Vagina (tissue), 2 donors: ENCODE measurements around the gene TCEAL9. TPM values are rescaled to one million over a fixed set of nuclear protein-coding genes. Genes with fewer than 3 reads are reported as not detected.

ENCODE experiments used
- DNase-seq, 2 donors: peaks; one replicate each; pipeline ENCODE4 v3.0.0-alpha.2; 2017; ENCODE audit errors: extremely low spot score in 2 of 2
- H3K27ac ChIP-seq: fragments of 200-600 bp; sonication (generic); one replicate; pipeline ENCODE4 v1.5.1; 2019
- H3K27me3 ChIP-seq: fragments of 200-600 bp; sonication (generic); one replicate; pipeline ENCODE4 v1.5.1; 2019
- H3K36me3 ChIP-seq, 2 donors: fragments of 200-600 bp; sonication (generic); one replicate each; pipeline ENCODE4 v1.5.1; 2017 to 2019
- H3K4me1 ChIP-seq: fragments of 200-600 bp; sonication (generic); one replicate; pipeline ENCODE4 v1.5.1; 2019
- H3K4me3 ChIP-seq, 2 donors: fragments of 200-600 bp; sonication (generic); 1 replicate in 1 of 2; 2 replicates in 1 of 2; pipeline ENCODE4 v1.5.1; 2016 to 2019
- H3K9me3 ChIP-seq: fragments of 200-600 bp; sonication (generic); one replicate; pipeline ENCODE4 v1.5.1; 2019
- CTCF ChIP-seq, 3 experiments: fragments of 450-650 bp in 2 of 3; fragments of 200-600 bp in 1 of 3; sonication (generic) in 1 of 3; IDR thresholded peaks; one replicate each; pipeline ENCODE4 v1.5.1; 2017 to 2019; ENCODE audit warnings: antibody characterized with exemption in 3 of 3, mild to moderate bottlenecking in 2 of 3, moderate library complexity in 2 of 3
- POLR2A ChIP-seq, 2 donors: fragments of 450-650 bp; IDR thresholded peaks; one replicate each; pipeline ENCODE4 v1.6.1; 2017; ENCODE audit warnings: antibody characterized with exemption in 2 of 2, mild to moderate bottlenecking in 2 of 2, moderate library complexity in 2 of 2
- POLR2AphosphoS5 ChIP-seq, 2 donors: sonication (generic); formaldehyde crosslinking; IDR thresholded peaks; one replicate each; pipeline ENCODE4 v1.9.0; 2017; ENCODE audit warnings: antibody characterized with exemption in 2 of 2, mild to moderate bottlenecking in 2 of 2, low read depth in 1 of 2; ENCODE audit not compliant: insufficient read depth in 1 of 2
- intact Hi-C: fragments of 100-400 bp; cut with DNase I; formaldehyde crosslinking; loops from one replicate; pipeline ENCODE4 v1.15.1; 2023
- total RNA-seq: library from RNA; depleted of rRNA; stranded (reverse); fragments of >200 nt; gene quantifications from one replicate; pipeline ENCODE4 v1.2.3, GENCODE V29; 2016

TCEAL9 gene
- total RNA-seq, 1 donor from 2014 or later: 52.8 TPM

- no peak for DNase-seq
- H3K27ac ChIP-seq: peak within 1 kb of the TSS; percentile 74
- intact Hi-C loops: no loop called here
Observed at GRCh38 chrX:103329991-103330390, 26.3 kb upstream of the TCEAL9 start, which contains the start of gene TCEAL7. TSS of gene TCEAL7 (plus strand) at chrX:103330239. CDS start at chrX:103331404, 1,165 bp downstream.

GRCh38 chrX:103330681-103331288 lies 25.5 kb upstream of the TCEAL9 start:
- Histone ChIP-seq H3K27ac (peak overlapping the region; percentile 74), H3K36me3 (no peaks in the 10 kb centered on the region), H3K9me3 (no peaks in the 10 kb centered on the region), H3K4me1 (no peaks in the 10 kb centered on the region), H3K4me3 (peak overlapping the region; percentile 32 to 35), H3K27me3 (no peaks in the 10 kb centered on the region)
- no peak for DNase-seq
- TF ChIP-seq POLR2AphosphoS5 (IDR thresholded peaks at IDR 0.05; ENCODE audit: insufficient read depth in 1 of 2, low read depth in 1 of 2): no peak
- TF ChIP-seq POLR2A (IDR thresholded peaks at IDR 0.05): no peak
- TF ChIP-seq CTCF (IDR thresholded peaks at IDR 0.05): no peak
- intact Hi-C loops: no loop called here

More at GRCh38 chrX:103329991-103330390, 26.3 kb upstream of the TCEAL9 start, which contains the start of gene TCEAL7:
- Histone ChIP-seq H3K9me3 (no peaks in the 10 kb centered on the region), H3K36me3 (no peaks in the 10 kb centered on the region), H3K4me3 (peak within 1 kb of the TSS; percentile 32 to 35), H3K27me3 (no peaks in the 10 kb centered on the region), H3K4me1 (no peaks in the 10 kb centered on the region)
- peak in 1 of 2 donors; percentile 30 for TF ChIP-seq POLR2A (IDR thresholded peaks at IDR 0.05)
- TF ChIP-seq POLR2AphosphoS5 (IDR thresholded peaks at IDR 0.05; ENCODE audit: insufficient read depth in 1 of 2, low read depth in 1 of 2): peak; percentile 47 to 48
- TF ChIP-seq CTCF (IDR thresholded peaks at IDR 0.05): no peak

- Histone ChIP-seq H3K27ac (no peak overlapping the region), H3K27me3 (no peaks in the 10 kb centered on the region), H3K4me1 (no peaks in the 10 kb centered on the region), H3K4me3 (no peak overlapping the region), H3K36me3 (no peaks in the 10 kb centered on the region), H3K9me3 (no peaks in the 10 kb centered on the region)
- no peak for DNase-seq
- TF ChIP-seq POLR2A (IDR thresholded peaks at IDR 0.05) (no peak), CTCF (IDR thresholded peaks at IDR 0.05) (no peak), POLR2AphosphoS5 (IDR thresholded peaks at IDR 0.05; ENCODE audit: insufficient read depth in 1 of 2, low read depth in 1 of 2) (no peak)
- intact Hi-C loops: no loop called here
Observed at GRCh38 chrX:103338663-103339062, 17.6 kb upstream of the TCEAL9 start.

GRCh38 chrX:103343105-103343504 lies 13.2 kb upstream of the TCEAL9 start:
- intact Hi-C loops: loop anchor here (10.0 kb wide), 1 partner anchor 122 kb away; no protein-coding TSS in a partner anchor
- TF ChIP-seq POLR2AphosphoS5 (IDR thresholded peaks at IDR 0.05; ENCODE audit: insufficient read depth in 1 of 2, low read depth in 1 of 2) (no peak), CTCF (IDR thresholded peaks at IDR 0.05) (peak; percentile 15 to 42 (median 29))
- Histone ChIP-seq H3K9me3 (no peaks in the 10 kb centered on the region), H3K4me3 (no peak overlapping the region), H3K4me1 (no peaks in the 10 kb centered on the region), H3K36me3 (no peaks in the 10 kb centered on the region), H3K27me3 (no peaks in the 10 kb centered on the region), H3K27ac (no peak overlapping the region)
- DNase-seq: no peak

GRCh38 chrX:103344606-103345005 lies 11.7 kb upstream of the TCEAL9 start:
- intact Hi-C loops: loop anchor here (10.0 kb wide), 1 partner anchor 120 kb away; no protein-coding TSS in a partner anchor
- no peak for DNase-seq

More at GRCh38 chrX:103344606-103345005, 11.7 kb upstream of the TCEAL9 start:
- no peak for TF ChIP-seq CTCF (IDR thresholded peaks at IDR 0.05)
- TF ChIP-seq POLR2AphosphoS5 (IDR thresholded peaks at IDR 0.05; ENCODE audit: insufficient read depth in 1 of 2, low read depth in 1 of 2): no peak
- no peak for TF ChIP-seq POLR2A (IDR thresholded peaks at IDR 0.05)
- no peaks in the 10 kb centered on the region for H3K27me3 ChIP-seq
- H3K36me3 ChIP-seq: no peaks in the 10 kb centered on the region
- no peak overlapping the region for H3K4me3 ChIP-seq
- no peaks in the 10 kb centered on the region for H3K9me3 ChIP-seq
- H3K27ac ChIP-seq: no peak overlapping the region
- no peaks in the 10 kb centered on the region for H3K4me1 ChIP-seq
